Hepatocyte (in vitro differentiated cells): ENCODE measurements around the gene SMIM5. TPM values are rescaled to one million over a fixed set of nuclear protein-coding genes. Genes with fewer than 3 reads are reported as not detected.

Experiments
- DNase-seq: peaks from one replicate; pipeline ENCODE4 v3.0.0-alpha.2; 2016; ENCODE audit warnings: low spot score
- H2AFZ ChIP-seq: fragments of 200-600 bp; sonication (generic); 2 replicates; pipeline ENCODE4 v1.6.0; 2016; ENCODE audit warnings: antibody characterized with exemption, mild to moderate bottlenecking
- H3K27ac ChIP-seq: fragments of 200-600 bp; sonication (generic); 2 replicates; pipeline ENCODE4 v1.5.1; 2016; ENCODE audit warnings: mild to moderate bottlenecking
- H3K27me3 ChIP-seq: fragments of 200-600 bp; sonication (generic); 2 replicates; pipeline ENCODE4 v1.6.1; 2016
- H3K36me3 ChIP-seq: fragments of 200-600 bp; sonication (generic); replicated peaks from 2 replicates; pipeline ENCODE4 v1.5.1; 2016; ENCODE audit warnings: low read depth; ENCODE audit not compliant: insufficient read depth
- H3K4me1 ChIP-seq: fragments of 200-600 bp; sonication (generic); 2 replicates; pipeline ENCODE4 v1.5.1; 2016; ENCODE audit warnings: mild to moderate bottlenecking, moderate library complexity; ENCODE audit not compliant: insufficient read depth
- H3K4me2 ChIP-seq: fragments of 200-600 bp; sonication (generic); 2 replicates; pipeline ENCODE4 v1.6.0; 2016
- H3K4me3 ChIP-seq: fragments of 200-600 bp; sonication (generic); 2 replicates; pipeline ENCODE4 v1.5.1; 2016; ENCODE audit warnings: mild to moderate bottlenecking
- H3K79me2 ChIP-seq: fragments of 200-600 bp; sonication (generic); 2 replicates; pipeline ENCODE4 v1.6.0; 2017; ENCODE audit warnings: mild to moderate bottlenecking
- H3K9me2 ChIP-seq: fragments of 200-600 bp; sonication (generic); replicated peaks from 2 replicates; pipeline ENCODE4 v1.6.0; 2017; ENCODE audit warnings: mild to moderate bottlenecking; ENCODE audit not compliant: insufficient read depth
- H3K9me3 ChIP-seq: fragments of 200-600 bp; sonication (generic); 2 replicates; pipeline ENCODE4 v1.5.1; 2016; ENCODE audit warnings: low read depth, mild to moderate bottlenecking
- H4K20me1 ChIP-seq: fragments of 200-600 bp; sonication (generic); 2 replicates; pipeline ENCODE4 v1.6.0; 2016; ENCODE audit warnings: mild to moderate bottlenecking; ENCODE audit not compliant: insufficient read depth, poor library complexity, severe bottlenecking
- CTCF ChIP-seq: fragments of 200-600 bp; sonication (generic); IDR thresholded peaks from 2 replicates; pipeline ENCODE4 v1.5.1; 2016; ENCODE audit warnings: antibody characterized with exemption, mild to moderate bottlenecking; ENCODE audit not compliant: poor library complexity
- EZH2 ChIP-seq: fragments of 200-600 bp; sonication (generic); IDR thresholded peaks from 2 replicates; pipeline ENCODE4 v1.6.1; 2016; ENCODE audit warnings: antibody characterized with exemption, mild to moderate bottlenecking, borderline replicate concordance
- EZH2phosphoT487 ChIP-seq: fragments of 200-600 bp; sonication (generic); IDR thresholded peaks from one replicate; pipeline ENCODE4 v1.6.1; 2018; ENCODE audit warnings: antibody characterized with exemption, mild to moderate bottlenecking, low read depth, moderate library complexity; ENCODE audit not compliant: unreplicated experiment, severe bottlenecking
- WGBS: methylation state at CpG from one replicate; pipeline ENCODE4 v1.1.6; 2016; ENCODE audit warnings: low lambda C conversion rate; ENCODE audit errors: missing lambda C conversion rate; 5-methylcytosine and 5-hydroxymethylcytosine counted together
- polyA plus RNA-seq: library from polyadenylated mRNA; unstranded; fragments of >200 nt; fragmentation: Nextera tagmentation; extraction: Ambion mirVana; gene quantifications from 2 replicates; pipeline ENCODE4 v1.2.1, GENCODE V29; 2016
- total RNA-seq: library from RNA; depleted of rRNA; stranded (reverse); fragments of >200 nt; gene quantifications from 2 replicates; pipeline ENCODE4 v1.2.3, GENCODE V29; 2014

The SMIM5 gene
- total and polyA plus RNA-seq, 2 experiments from 2014 or later: 4.1 to 6.8 TPM

- no peak overlapping the region for H3K4me2 ChIP-seq
- H3K9me3 ChIP-seq: no peaks in the 10 kb centered on the region
- H3K36me3 ChIP-seq: no peaks in the 10 kb centered on the region
- no peak for DNase-seq
- H3K9me2 ChIP-seq: no peaks in the 10 kb centered on the region
- no peak overlapping the region for H3K4me3 ChIP-seq
- whole genome bisulfite sequencing: 90% methylated on average over 16 of the region's 16 CpGs
- H3K27ac ChIP-seq: no peak overlapping the region
- H3K27me3 ChIP-seq: no peaks in the 10 kb centered on the region
- no peak for TF ChIP-seq EZH2phosphoT487
- TF ChIP-seq EZH2: no peak
- TF ChIP-seq CTCF: no peak
- no peak overlapping the region for H2AFZ ChIP-seq
- no peaks in the 10 kb centered on the region for H3K79me2 ChIP-seq
- H3K4me1 ChIP-seq: peaks cover 28% of the 10 kb centered on the region
- no peaks in the 10 kb centered on the region for H4K20me1 ChIP-seq
These were observed 2.5 kb downstream of the SMIM5 start for GRCh38 chr17:75635610-75636202.

GRCh38 chr17:75636381-75637142 lies 3.3 kb downstream of the SMIM5 start:
- no peak overlapping the region for H2AFZ ChIP-seq
- no peak for TF ChIP-seq CTCF
- TF ChIP-seq EZH2: no peak
- no peak for TF ChIP-seq EZH2phosphoT487
- H3K9me3 ChIP-seq: no peaks in the 10 kb centered on the region
- H3K4me3 ChIP-seq: no peak overlapping the region
- WGBS: 94% methylated on average over 19 of the region's 19 CpGs
- H3K36me3 ChIP-seq: no peaks in the 10 kb centered on the region
- H3K27ac ChIP-seq: no peak overlapping the region
- H3K79me2 ChIP-seq: no peaks in the 10 kb centered on the region
- H3K27me3 ChIP-seq: no peaks in the 10 kb centered on the region
- H3K9me2 ChIP-seq: no peaks in the 10 kb centered on the region
- H3K4me2 ChIP-seq: no peak overlapping the region
- DNase-seq: no peak
- H3K4me1 ChIP-seq: peaks cover 28% of the 10 kb centered on the region
- H4K20me1 ChIP-seq: no peaks in the 10 kb centered on the region

- Histone ChIP-seq H3K27me3 (no peaks in the 10 kb centered on the region), H3K79me2 (no peaks in the 10 kb centered on the region), H2AFZ (no peak overlapping the region), H4K20me1 (no peaks in the 10 kb centered on the region), H3K36me3 (no peaks in the 10 kb centered on the region), H3K4me3 (no peak overlapping the region), H3K9me3 (no peaks in the 10 kb centered on the region), H3K4me1 (peaks cover 30% of the 10 kb centered on the region), H3K4me2 (no peak overlapping the region), H3K27ac (no peak overlapping the region), H3K9me2 (no peaks in the 10 kb centered on the region)
- WGBS: 95% methylated on average over 13 of the region's 13 CpGs
- DNase-seq: no peak
- TF ChIP-seq EZH2 (no peak), EZH2phosphoT487 (no peak), CTCF (no peak)
These were observed 3.9 kb downstream of the SMIM5 start for GRCh38 chr17:75637143-75637538.
